Stimulated activated CD4-positive, alpha-beta T cell treated with anti-CD3 and anti-CD28 coated beads, Interleukin-2, amount 100 ng/mL, for 48 hours (primary cell): Measurements from ENCODE around the gene MFN2.
"Not testable (repeated sequence)": the region's sequence is repeated elsewhere in the genome, so short reads cannot be mapped to it uniquely, and the experiment has no call there.

Source experiments
- DNase-seq, 2 donors: peaks; one replicate each; pipeline ENCODE4 v3.0.0-alpha.2; 2020

MFN2 gene

DNA sequence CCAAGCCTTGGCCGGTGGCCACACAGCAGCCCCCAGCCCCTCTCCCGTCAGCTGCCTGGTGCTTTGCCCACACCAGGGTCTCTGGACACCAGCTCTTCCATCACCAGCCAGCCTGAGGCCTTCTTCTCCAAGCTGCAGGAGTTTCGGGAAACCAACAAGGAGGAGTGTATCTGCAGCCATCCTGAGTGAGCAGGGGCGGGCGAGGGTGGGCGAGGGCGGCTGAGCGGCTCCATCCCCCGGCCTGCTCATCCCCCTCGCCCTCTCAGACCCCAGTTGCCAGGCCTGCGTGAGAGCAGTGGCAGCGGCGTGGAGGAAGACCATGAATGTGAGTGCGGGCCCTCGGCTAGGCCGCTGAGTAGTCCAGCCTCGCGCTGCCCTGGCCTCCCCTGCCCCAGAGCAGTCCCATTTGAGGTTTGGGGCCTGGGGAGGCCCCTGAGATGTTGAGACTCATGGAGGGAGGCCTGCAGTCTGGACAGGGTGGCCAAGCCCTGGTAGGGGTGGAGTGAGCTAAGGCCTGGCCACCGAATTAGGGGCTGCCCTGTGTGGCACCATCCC, 48.8 kb downstream of the MFN2 start:
- DNase-seq = no peak

DNA sequence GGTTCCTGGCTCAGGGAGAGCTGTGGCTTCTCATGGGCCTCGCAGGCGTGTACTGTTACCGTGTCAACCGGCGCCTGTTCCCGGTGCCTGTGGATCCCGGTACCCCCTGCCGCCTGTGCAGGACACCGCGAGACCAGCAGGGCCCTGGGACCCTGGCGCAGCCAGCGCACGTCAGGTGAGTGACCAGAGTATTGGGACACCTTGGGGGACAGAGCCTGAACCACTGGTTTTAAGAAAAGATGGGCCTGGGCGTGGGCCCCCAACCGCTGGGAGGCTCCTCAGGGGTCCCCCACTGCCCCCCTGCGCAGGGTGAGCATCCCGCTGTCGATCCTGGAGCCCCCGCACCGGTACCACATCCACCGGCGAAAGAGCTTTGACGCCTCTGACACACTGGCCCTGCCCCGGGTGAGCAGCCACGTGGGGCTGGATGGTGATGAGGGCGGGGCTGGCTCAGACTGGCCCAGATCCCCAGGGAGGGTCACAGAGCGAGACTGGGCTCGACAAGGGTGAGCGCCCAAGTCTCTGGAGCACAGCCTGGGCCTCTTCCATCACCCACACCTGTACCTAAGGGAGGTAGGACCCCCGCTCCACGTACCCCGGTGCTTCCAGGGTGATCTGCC, 49.6 kb downstream of the MFN2 start:
- DNase-seq = no peak

DNA sequence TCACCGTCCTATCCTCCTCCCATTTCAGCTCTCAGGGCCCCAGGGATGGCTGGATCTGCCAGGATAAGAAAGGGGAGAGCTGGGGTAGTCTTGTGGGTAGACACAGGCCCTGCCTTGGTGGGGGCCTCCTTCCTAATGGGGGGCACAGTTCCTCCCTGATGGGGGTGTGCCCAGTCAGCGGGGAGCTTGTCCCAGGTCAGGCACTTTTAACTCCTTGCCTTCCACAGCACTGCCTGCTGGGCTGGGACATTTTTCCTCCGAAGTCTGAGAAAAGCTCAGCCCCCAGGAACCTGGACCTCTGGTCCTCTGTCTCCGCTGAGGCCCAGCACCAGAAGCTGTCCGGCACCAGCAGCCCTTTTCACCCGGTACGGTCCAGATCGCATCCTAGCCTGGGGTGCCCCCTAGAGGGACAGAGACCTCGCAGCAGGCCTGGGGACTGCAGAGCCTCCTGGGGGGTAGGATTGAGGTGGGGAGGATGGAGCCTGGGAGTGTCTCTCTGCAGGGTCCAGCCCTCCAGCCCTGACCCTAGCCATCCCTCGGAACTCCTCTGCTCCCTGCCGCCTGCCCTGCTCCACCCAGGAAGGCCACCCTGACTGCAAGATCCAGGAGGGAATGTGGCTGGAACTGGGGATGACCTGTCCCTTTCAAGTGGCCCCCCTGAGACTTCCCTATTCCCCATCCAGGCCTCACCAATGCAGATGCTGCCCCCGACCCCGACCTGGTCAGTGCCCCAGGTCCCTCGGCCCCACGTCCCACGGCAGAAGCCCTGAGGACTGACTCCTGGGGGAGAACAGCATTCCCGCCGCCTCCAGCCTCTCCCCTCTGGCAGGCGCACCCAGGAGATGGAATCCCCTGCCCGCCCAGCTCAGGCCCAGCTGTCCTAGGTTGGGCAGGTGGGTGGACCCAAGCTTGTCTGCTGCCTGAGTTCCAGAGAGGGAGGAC, 51.1 kb downstream of the MFN2 start:
- peak; percentile 51 to 53 for DNase-seq

DNA sequence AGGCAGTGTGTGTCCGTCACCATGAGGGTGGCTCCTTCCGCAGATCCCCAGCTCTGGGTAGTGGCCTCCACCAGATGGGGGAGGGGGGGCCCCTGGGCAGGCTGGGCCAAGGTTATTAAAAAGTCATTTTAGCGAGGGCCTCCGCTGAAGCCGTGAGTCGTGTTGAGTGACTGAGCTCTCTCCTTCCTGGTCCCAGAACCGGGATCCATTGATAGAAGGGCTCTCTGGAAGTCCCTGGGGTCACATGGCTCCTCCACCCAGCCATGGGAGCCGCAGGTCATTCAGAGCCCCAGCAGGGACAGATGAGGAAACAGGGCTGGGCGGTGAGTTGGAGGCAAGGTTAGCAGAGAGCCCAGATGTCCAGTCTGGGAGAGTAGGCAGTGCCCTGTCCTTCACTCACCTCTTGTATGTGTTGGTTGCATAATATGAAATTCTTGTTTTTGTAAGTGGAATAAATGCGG, 51.9 kb downstream of the MFN2 start:
- no peak for DNase-seq

DNA sequence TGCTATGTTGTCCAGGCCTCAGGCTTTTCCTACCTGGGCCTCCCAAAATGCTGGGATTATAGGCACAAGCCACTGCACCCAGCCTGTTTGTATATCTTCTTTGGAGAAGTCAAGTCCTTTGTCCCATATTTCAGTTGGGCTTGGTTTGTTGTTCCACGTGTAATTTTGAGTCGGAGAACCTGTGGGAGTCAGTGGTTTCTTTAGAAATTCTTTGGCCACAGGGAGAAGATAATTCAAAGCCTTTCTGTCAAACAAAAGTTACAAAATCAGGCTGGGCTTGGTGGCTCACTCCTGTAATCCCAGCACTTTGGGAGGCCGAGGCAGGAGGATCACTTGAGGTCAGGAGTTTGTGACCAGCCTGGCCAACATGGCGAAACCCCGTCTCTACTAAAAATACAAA, 53.2 kb downstream of the MFN2 start:
- not testable (repeated sequence) for DNase-seq

DNA sequence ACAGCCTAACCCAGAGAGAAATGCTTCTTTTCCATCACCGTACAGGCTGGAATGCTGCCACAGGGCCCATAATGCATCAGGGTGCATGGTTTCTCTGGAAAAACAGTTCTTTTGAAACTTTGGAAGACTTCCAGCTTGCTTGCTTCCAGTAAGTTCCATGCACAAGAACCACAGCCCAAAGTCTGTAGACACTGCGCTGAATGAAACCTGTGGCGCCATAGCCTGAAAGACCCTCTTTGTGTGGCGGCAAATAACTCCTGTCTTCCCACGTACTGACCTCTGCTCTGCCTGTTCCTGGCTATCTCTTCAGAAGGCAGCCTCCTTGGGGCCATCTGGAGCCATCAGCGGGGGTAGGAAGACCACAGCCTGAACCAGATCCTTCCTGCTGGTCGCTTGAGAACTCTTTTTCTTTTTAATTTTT, 54.1 kb downstream of the MFN2 start:
- DNase-seq = no peak

DNA sequence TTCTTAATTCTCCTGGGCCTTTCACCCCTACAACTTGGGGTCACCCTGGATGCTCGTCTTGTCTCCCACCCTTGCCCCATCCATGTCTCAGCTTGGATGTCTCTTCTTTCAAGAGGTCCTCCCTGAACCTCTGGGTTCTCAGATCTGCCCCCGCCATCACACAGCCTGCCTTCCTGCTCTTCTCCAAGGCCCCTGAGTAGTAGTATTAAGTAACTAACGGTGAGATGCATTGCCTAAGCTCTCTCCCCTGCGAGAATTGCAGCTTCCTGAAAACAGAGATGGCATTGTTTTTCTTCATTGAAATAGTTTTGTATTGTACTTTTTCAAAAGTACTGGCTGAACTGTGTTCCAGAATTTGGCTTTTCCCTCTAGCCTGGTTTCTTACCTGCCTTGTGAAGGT, 55.1 kb downstream of the MFN2 start:
- DNase-seq = no peak

DNA sequence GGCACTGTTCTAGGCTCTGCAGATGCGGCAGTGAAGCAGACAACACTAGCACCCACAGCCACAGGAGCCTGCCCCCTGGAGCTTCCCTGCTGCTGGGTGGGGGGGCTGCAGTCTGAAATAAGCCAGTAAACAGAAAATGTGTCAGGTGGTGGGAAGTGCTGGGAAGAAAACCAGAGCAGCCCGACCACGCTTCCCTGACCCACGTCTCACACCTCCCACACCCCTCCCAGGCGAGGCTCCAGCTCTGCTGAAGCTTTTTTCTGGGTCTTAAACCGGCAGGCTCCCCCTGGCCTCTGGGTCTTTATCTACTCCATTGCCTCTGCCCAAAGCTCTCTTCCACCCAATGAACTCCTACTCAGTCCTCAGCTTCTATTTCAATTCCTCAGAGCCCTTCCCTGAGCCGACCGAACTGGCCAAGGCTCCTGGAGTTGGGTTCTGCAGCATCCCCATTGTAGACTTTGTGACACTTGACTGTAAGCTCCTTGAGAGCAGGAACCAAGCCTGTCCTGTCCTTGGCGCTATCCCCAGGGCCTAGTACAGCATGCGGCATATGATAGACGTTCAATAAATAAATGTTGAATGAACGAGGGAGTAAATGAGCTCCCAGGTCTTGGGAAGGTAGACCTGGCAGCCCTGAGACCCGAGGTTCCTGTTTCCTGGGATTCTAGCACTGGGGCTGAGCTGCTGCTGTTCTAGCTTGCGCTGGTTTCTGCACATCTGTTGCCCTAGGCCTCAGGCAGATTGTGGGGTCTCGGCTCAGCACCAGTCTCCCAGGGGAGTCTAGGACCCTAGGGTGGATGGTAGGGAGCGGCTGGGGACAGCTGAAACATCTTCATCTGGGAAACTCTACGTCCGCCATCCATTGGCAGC, 57.5 kb downstream of the MFN2 start:
- no peak for DNase-seq

DNA sequence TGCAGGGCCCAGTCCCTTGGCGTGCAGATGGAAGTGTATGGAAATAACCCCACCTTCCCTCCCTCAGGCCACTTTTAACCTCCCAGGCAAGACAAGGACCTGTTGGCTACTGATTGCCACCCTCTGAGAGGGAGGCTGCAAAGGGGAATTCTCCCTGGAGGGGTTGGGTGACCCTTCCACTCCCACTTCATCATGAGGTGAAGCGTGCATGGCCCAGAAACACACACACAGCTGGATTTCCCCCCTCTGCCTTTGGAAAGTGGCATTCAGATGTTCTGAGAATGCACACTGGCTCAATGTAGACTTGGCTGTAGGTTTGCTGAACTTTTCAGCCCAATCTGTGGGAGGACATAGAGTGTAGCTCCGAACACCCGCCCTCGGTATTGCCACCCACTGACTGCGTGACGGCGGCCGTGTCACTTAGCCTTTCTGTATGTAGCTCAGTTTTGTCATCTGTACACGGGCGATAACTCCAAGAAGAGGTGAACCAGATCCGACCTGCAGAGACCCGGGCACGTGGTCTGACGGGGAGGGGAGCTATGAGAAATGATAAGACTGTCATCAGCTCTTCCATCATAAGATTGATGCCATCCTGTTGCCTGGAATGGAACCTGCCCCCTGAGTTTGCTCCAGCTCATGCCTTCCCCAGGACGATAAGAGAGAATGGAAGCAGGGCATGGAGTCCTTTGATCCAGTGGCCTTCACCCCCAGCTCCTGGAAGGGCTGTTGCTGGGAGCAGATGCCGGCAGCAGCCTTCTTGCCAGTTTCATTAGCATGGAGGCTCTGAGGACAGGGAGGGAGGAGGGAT, 58.3 kb downstream of the MFN2 start:
- DNase-seq = no peak

DNA sequence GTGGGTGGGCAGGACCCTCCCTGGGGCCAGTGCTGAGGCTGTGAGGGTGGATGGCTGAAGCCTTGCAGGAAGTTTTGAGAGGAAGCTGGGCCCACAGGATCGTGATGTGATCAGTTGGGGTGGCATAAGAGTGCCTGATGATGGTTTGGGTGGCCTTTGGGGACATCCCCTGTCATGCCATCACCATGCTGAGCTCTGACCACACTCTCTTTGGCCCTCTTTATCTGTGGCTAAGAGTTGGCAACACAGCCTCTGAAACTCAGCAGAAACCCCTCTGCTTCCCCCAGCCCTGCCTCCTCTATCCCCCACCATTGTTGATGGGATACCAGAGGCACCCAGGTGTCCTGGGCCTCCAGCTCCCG, 58.9 kb downstream of the MFN2 start:
- DNase-seq = no peak

DNA sequence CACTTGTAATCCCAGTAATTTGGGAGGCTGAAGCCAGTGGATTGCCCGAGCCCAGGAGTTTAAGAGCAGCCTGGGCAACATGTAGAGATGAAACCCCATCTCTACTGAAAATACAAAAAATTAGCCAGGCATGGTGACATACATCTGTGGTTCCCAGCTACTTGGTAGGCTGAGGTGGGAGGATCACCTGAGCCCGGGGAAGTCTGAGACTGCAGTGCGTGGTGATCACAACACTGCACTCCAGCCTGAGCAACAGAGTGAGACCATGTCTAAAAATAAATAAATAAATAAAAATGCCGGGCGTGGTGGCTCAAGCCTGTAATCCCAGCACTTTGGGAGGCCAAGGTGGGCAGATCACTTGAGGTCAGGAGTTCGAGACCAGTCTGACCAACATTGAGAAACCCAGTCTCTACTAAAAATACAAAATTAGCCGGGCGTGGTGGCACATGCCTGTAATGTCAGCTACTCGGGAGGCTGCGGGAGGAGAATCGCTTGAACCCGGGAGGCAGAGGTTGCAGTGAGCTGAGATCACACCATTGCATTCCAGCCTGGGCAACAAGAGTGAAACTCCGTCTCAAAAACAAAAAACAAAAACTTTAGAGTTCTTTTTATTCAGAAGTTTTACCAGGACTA, 59.7 kb downstream of the MFN2 start:
- DNase-seq = not testable (repeated sequence)

DNA sequence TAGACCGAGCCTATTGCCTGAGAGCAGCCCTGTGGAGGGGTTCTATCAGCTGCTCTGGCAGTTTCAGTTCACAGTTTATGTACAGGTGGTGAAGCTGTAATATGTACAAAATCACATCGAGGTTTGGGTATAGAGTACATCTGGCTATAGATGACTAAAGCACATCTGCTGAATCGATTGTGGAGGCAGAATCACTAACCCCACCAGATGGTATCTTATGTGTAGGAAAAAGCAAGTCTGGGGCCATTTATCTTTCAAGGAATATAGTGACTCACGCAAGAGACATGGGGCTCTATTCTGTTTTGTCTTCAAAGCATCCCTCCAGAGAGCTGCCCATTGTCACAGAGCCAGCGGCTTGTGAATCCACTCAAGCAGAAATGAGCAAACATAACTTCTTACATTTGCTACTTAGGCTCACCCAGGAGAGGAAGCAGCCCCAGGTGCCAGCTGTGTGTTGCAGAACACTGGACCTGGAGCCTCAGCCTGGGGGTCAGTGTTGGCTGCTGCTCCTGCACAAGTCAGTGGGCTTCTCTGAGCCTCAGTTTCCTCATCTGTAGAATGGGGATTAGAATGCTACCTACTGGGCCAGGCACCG, 60.3 kb downstream of the MFN2 start:
- DNase-seq = no peak

DNA sequence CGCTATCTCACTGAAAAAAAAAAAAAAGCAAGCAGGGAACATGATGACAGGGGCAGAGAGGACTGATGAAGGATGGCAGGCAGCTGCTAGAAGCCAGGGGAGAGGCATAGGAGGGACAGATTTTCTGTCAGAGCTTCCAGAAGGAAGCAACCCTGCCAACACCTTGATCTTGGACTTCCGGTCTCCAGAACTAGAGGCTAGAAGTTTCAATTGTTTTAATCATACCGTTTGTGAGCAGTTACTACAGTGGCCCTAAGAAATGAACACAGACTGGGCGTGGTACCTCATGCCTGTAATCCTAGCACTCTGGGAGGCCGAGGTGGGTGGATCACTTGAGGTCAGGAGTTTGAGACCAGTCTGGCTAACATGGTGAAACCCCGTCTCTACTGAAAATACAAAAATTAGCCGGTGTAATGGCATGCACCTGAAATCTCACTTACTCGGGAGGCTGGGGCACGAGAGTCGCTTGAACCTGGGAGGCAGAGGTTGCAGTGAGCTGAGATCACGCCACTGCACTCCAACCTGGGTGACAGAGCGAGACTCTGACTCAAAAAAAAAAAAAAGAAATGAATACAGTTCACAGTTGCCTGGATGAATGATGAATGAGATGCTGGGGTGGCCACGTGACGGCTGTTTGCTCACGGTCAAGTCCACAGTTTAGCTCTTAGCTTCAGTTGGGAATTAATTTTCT, 64.1 kb downstream of the MFN2 start:
- not testable (repeated sequence) for DNase-seq

DNA sequence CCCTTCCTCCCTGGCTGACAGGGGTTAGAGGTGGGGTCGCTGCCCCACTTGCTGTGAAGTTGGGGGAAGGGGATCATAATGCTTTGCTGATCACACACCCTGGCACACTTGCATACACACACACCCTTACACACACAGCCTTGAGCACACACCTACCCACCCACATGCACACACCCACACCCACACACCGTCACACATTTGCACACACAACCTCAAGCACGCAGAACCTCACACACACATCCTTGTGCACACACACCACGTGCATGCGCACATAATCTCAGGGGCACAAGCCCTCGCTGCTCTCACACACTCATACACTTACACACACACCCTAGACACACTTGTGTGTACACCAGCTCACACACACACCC, 66.5 kb downstream of the MFN2 start:
- DNase-seq = no peak

DNA sequence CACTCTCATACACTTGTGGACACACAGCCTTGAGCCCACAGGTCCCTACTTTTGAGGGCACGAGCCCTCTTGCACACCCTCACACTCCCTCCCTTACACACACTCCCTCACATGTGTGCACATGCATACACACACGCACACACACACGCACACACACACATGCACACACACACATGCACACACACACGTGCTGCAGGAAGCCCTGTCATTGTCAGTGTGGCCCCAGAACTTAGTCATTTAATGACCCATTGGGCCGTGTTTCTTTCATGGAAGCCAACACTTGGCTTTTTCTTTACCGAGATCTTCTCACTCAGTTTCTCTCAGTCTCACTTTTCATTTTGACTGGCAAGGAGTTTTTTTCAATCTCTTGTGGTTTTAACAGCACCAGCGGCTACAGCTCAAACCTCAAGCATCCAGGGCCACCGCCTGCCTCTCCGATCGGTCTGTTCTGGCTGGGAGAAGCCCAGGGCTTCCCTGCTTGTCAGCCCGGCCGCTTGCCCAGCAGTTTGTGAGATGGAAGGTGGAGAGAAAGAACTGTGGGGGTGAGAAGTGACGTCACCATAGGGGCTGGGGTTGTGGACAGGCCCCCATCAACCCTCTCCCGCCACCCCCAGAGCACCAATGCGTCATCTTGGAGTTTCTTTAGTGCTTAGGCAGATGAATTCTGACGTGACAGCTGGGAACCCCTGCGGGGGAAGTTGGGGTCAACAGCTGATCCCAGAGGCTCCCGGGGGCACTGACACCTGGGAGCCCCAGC, 67.1 kb downstream of the MFN2 start:
- DNase-seq = peak; percentile 57 to 62

DNA sequence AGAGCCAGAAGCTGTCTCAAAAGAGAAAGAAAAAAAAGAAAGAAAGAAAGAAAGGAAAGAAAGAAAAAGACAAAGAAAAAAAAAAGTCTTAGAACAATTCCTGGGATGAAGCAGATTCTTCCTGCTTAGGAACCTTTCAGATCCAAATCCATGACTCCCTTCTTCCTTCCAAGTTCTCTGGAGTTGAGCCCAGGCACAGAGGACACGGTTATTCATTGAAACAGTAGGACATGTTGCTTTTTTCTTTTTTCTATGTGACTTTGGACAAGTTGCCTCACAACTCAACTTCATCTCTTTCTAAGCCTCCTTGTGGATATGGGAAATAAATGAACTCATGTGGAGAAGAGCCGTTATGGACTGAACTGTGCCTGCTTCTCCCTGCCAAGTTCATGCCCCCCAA, 68.1 kb downstream of the MFN2 start:
- DNase-seq = no peak

DNA sequence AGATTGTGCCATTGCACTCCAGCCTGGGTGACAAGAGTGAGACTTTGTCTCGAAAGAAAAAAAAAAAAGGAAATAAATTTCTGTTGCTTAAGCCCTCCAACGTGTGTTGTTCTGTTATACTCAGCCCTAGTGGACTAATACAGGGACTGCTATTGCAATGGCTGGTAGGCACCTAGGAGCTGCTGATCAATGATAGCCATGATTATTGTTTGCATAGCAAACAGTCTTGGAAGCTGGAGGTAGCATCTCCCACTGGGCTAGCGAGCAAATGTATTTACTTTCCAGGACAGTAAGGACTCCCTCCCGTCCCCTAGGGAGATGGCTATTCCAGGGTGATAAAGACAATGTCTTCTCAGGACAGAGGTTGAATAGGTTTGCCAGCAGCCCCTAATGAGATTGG, 69.4 kb downstream of the MFN2 start:
- DNase-seq = no peak

DNA sequence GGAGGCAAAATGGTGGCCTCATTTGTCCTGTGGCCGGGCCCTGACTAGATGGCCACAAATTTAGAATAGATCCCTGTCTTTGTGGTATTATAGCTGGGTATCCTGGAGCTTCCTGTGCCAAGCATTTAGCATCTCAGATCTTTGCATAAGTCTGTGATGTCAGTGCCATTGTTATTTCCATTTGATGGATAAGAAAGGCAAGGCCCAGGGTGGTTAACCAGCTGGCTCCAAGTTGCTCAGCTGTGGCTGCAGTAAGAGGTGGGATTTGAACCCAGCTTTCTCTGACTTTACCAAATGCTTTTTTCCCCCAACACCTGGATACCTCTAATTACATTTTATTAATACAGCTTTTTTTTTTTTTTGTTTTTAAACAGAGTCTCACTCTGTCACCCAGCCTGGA, 71.1 kb downstream of the MFN2 start:
- no peak for DNase-seq

DNA sequence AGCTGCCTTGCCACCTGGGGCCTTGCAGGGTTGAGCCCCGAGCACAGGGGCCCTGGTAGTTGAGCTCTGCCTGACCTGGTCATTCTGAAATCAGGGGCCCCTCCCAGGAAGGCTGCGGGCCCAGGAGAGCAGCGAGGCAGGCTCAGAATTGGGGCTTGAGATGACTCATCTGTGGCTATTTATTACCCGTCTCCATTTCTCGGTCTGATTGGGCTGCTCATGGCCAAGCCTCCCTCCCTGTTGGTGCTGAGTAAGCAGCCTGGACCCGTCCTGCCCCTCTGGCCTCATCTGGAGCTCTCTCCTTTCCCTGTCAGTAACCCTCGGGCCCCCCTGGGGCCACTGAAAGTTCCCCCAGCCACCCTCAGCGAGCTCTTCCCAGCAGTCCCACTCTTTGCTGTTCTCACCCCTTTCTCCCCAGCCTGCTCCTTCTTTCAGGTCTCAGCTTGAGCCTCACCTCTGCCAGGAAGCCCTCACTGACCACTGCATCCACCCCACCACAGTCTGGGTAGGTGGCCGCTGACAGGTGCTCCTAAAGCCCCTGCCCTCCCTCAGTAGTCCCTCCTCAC, 71.8 kb downstream of the MFN2 start:
- DNase-seq = no peak
